Panc1 (cell line): ENCODE measurements around the gene TSR2. TPM values are rescaled to one million over a fixed set of nuclear protein-coding genes. Genes with fewer than 3 reads are reported as not detected.

Experiments used
- ATAC-seq: fragments of 200-7000 bp; cut with Tn5 transposase; 2 replicates; pipeline ENCODE4 v1.9.1; 2020; ENCODE audit warnings: mild to moderate bottlenecking, moderate library complexity
- Bru-seq: library from RNA; stranded (reverse); fragments of 400-500 nt; gene quantifications from one replicate; lab custom pipeline; 2021; lab: Mats Ljungman, UMichigan
- BruChase-seq, 2 experiments: library from RNA; stranded (reverse); fragments of 400-500 nt; gene quantifications; one replicate each; lab custom pipeline; 2021; lab: Mats Ljungman, UMichigan
- BruUV-seq: library from RNA; stranded (reverse); fragments of 400-500 nt; replicated peaks from 2 replicates; lab custom pipeline; 2021; lab: Mats Ljungman, UMichigan
- CTCF ChIA-PET: fragments of 300-600 bp; sonication (Branson Sonifier 250); formaldehyde crosslinking; loops from one replicate; lab custom pipeline; 2022; ENCODE audit warnings: antibody characterized with exemption; lab: Charles Lee
- POLR2A ChIA-PET: fragments of 300-600 bp; sonication (Branson Sonifier 250); formaldehyde crosslinking; loops from one replicate; lab custom pipeline; 2022; ENCODE audit warnings: antibody characterized with exemption; lab: Charles Lee
- DNase-seq: peaks from one replicate; pipeline ENCODE4 v3.0.0-alpha.2; 2010; ENCODE audit warnings: low read depth, low spot score
- H3K27ac ChIP-seq: 2 replicates; pipeline ENCODE4 v1.5.1; 2011; ENCODE audit warnings: mild to moderate bottlenecking, low read length, inconsistent platforms
- H3K27me3 ChIP-seq: fragments of 200-500 bp; sonication (Bioruptor generic); 2 replicates; pipeline ENCODE4 v1.6.0; 2014; ENCODE audit warnings: low read length, inconsistent platforms; ENCODE audit not compliant: control insufficient read depth, insufficient read depth
- H3K36me3 ChIP-seq: fragments of 200-500 bp; sonication (Bioruptor generic); 2 replicates; pipeline ENCODE4 v1.5.1; 2014; ENCODE audit warnings: inconsistent platforms, mild to moderate bottlenecking, low read length, moderate library complexity; ENCODE audit not compliant: control insufficient read depth, insufficient read depth
- H3K4me1 ChIP-seq: 2 replicates; pipeline ENCODE4 v1.5.1; 2011; ENCODE audit warnings: inconsistent platforms, mild to moderate bottlenecking, low read length, moderate library complexity; ENCODE audit not compliant: control insufficient read depth, insufficient read depth
- H3K4me3 ChIP-seq, 2 experiments: 2 replicates each; pipeline ENCODE4 v1.5.1; 2011 to 2012; ENCODE audit warnings: low read depth in 2 of 2, low read length in 2 of 2, mild to moderate bottlenecking in 2 of 2, inconsistent platforms in 1 of 2, moderate library complexity in 1 of 2
- H3K9me3 ChIP-seq: fragments of 200-500 bp; sonication (Bioruptor generic); 2 replicates; pipeline ENCODE4 v1.5.1; 2014; ENCODE audit warnings: low read depth, mild to moderate bottlenecking, inconsistent platforms, low read length, moderate library complexity; ENCODE audit not compliant: control insufficient read depth, insufficient read depth
- POLR2AphosphoS5 ChIP-seq: IDR thresholded peaks from 2 replicates; pipeline ENCODE4 v1.6.1; 2012; ENCODE audit warnings: mild to moderate bottlenecking, low read depth, low read length, moderate library complexity
- SIN3A ChIP-seq: IDR thresholded peaks from 2 replicates; pipeline ENCODE4 v1.6.1; 2012; ENCODE audit warnings: low read depth, mild to moderate bottlenecking, low read length, moderate library complexity, borderline replicate concordance; ENCODE audit not compliant: insufficient read depth
- TCF7L2 ChIP-seq: IDR thresholded peaks from 2 replicates; pipeline ENCODE4 v1.6.1; 2011; ENCODE audit warnings: mild to moderate bottlenecking, low read depth, low read length, inconsistent platforms
- in situ Hi-C: cut with HindIII; loops from 2 replicates; pipeline ENCODE4 v1.10.0; 2016; ENCODE audit warnings: low sequenced_read_pairs, low pct_unique_long_range_greater_than_20kb
- intact Hi-C: fragments of 100-400 bp; cut with micrococcal nuclease; formaldehyde crosslinking; loops from one replicate; pipeline ENCODE4 v1.10.0; 2022; ENCODE audit not compliant: unreplicated experiment
- long read RNA-seq: library from polyadenylated mRNA; unstranded; transcript quantifications from one replicate; pipeline ENCODE4 v2.0.0, GENCODE V29; 2021; ENCODE audit not compliant: unreplicated experiment
- polyA plus RNA-seq: library from polyadenylated mRNA; unstranded; fragments of >200 nt; gene quantifications from one replicate; pipeline ENCODE4 v1.2.1, GENCODE V29; 2012; ENCODE audit warnings: missing spikeins; ENCODE audit not compliant: insufficient read length
- total RNA-seq: library from RNA; stranded (reverse); gene quantifications from one replicate; pipeline ENCODE4 v1.2.1, GENCODE V29; 2021; ENCODE audit not compliant: unreplicated experiment
- TF ChIP-seq, protein P1 (sequence below), 2 experiments: IDR thresholded peaks; 2 replicates each; pipeline ENCODE4 v1.6.1; 2011 to 2012; ENCODE audit warnings: low read depth in 2 of 2, control low read depth in 1 of 2, low read length in 1 of 2, mild to moderate bottlenecking in 1 of 2, moderate library complexity in 1 of 2; ENCODE audit not compliant: insufficient read depth in 1 of 2
- TF ChIP-seq, protein P2 (sequence below): fragments of 450-650 bp; IDR thresholded peaks from 2 replicates; pipeline ENCODE4 v1.5.1; 2017; ENCODE audit warnings: mild to moderate bottlenecking

Gene TSR2, protein sequence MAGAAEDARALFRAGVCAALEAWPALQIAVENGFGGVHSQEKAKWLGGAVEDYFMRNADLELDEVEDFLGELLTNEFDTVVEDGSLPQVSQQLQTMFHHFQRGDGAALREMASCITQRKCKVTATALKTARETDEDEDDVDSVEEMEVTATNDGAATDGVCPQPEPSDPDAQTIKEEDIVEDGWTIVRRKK
- total RNA-seq = 37.9 TPM
- polyA plus RNA-seq = 43.0 TPM
- percentile 88 among the genes with signal in this experiment for Bru-seq, nascent RNA
- percentile 93 among the genes with signal in this experiment for BruChase-seq, experiment 1, labeled RNA remaining after a 2-hour chase
- percentile 94 among the genes with signal in this experiment for BruChase-seq, experiment 2, labeled RNA remaining after a 6-hour chase
- long read RNA-seq, transcript TSR2-201 (5 exons, 1,534 nt) = major isoform, 74 of 94 reads
- long read RNA-seq, partial matches to known transcripts = 2 of 94 reads
- long read RNA-seq, other reads (novel, unspliced or antisense) = 18 of 94 reads

DNA sequence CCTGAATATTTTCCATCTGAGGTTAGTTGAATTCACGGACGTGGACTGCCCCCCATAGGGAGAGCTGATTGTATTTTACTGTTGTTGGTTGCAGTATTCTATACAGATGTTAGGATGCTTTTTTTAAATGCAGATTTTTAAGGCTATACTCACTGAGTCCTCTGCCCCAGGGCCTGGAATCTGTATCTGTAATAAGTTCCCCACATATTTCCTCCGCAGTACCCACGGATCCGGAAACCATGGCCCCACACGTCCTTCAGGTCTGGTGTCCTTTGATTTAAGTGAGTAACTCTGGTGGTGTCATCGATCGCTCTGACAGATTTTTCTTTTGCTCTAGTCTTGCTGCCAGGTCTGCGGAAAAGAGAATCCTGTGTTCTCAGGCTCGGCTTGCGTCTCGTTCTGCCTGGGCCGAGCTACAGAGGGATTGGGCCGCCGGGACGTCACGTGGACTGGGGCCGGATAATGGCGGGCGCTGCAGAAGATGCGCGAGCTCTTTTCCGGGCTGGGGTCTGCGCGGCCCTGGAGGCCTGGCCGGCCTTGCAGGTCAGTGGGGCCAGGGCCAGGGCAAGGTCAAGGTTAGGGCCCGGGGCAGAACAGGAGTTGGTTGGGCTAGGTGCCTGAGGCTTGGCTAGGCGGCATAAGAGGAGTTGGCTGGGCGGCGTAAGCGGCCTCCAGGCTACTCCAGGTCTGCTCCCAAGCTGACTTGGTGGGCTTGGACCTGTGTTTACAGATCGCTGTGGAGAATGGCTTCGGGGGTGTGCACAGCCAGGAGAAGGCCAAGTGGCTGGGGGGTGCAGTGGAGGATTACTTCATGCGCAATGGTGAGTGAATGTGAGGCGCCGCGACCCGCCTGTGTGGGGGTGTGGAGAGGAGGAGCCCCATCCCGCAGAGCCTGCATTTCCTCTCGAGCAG lies at the start of gene TSR2:
Gene TSR2 (plus strand): TSS at position 445 of the 912 bp plus-strand sequence. CDS start 18 bp downstream, at position 463.
- no peaks in the 10 kb centered on the region for H3K27me3 ChIP-seq
- intact Hi-C loops = loop anchor here (10.0 kb wide), 1 partner anchor 195 kb away; no protein-coding TSS in a partner anchor
- in situ Hi-C loops = no loop called here
- ChIA-PET POLR2A (no interaction called here), CTCF (interaction anchor here (0.5 to 0.6 kb wide), 3 partner anchors 21 to 112 kb away, joined by 3 to 4 read pairs (median 3); partner anchors contain the start of gene GNL3L)
- peak within 1 kb of the TSS; percentile 93 to 95 for H3K4me3 ChIP-seq
- DNase-seq (peak; percentile 69), ATAC-seq (peak; percentile 99)
- no peaks in the 10 kb centered on the region for H3K9me3 ChIP-seq
- peak within 1 kb of the TSS; percentile 78 for H3K27ac ChIP-seq
- no TSS peak for BruUV-seq
- 0 out of 2 replicates have a peak, but pooled peaks cover 3% of the 10 kb centered on the region for H3K4me1 ChIP-seq
- TF ChIP-seq POLR2AphosphoS5 (peak; percentile 67; the same call in 1 of the 2 replicates), TCF7L2 (peak; percentile 52; the same call in 1 of the 2 replicates), SIN3A (no peak)
- TF ChIP-seq, protein P1, sequence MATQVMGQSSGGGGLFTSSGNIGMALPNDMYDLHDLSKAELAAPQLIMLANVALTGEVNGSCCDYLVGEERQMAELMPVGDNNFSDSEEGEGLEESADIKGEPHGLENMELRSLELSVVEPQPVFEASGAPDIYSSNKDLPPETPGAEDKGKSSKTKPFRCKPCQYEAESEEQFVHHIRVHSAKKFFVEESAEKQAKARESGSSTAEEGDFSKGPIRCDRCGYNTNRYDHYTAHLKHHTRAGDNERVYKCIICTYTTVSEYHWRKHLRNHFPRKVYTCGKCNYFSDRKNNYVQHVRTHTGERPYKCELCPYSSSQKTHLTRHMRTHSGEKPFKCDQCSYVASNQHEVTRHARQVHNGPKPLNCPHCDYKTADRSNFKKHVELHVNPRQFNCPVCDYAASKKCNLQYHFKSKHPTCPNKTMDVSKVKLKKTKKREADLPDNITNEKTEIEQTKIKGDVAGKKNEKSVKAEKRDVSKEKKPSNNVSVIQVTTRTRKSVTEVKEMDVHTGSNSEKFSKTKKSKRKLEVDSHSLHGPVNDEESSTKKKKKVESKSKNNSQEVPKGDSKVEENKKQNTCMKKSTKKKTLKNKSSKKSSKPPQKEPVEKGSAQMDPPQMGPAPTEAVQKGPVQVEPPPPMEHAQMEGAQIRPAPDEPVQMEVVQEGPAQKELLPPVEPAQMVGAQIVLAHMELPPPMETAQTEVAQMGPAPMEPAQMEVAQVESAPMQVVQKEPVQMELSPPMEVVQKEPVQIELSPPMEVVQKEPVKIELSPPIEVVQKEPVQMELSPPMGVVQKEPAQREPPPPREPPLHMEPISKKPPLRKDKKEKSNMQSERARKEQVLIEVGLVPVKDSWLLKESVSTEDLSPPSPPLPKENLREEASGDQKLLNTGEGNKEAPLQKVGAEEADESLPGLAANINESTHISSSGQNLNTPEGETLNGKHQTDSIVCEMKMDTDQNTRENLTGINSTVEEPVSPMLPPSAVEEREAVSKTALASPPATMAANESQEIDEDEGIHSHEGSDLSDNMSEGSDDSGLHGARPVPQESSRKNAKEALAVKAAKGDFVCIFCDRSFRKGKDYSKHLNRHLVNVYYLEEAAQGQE (IDR thresholded peaks at IDR 0.05; ENCODE audit: insufficient read depth in 1 of 2, low read depth in 2 of 2, low read length in 1 of 2) = no peak
- TF ChIP-seq, protein P2, sequence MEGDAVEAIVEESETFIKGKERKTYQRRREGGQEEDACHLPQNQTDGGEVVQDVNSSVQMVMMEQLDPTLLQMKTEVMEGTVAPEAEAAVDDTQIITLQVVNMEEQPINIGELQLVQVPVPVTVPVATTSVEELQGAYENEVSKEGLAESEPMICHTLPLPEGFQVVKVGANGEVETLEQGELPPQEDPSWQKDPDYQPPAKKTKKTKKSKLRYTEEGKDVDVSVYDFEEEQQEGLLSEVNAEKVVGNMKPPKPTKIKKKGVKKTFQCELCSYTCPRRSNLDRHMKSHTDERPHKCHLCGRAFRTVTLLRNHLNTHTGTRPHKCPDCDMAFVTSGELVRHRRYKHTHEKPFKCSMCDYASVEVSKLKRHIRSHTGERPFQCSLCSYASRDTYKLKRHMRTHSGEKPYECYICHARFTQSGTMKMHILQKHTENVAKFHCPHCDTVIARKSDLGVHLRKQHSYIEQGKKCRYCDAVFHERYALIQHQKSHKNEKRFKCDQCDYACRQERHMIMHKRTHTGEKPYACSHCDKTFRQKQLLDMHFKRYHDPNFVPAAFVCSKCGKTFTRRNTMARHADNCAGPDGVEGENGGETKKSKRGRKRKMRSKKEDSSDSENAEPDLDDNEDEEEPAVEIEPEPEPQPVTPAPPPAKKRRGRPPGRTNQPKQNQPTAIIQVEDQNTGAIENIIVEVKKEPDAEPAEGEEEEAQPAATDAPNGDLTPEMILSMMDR = no peak; the same call in 1 of the 2 replicates
- H3K36me3 ChIP-seq = no peaks in the 10 kb centered on the region

DNA sequence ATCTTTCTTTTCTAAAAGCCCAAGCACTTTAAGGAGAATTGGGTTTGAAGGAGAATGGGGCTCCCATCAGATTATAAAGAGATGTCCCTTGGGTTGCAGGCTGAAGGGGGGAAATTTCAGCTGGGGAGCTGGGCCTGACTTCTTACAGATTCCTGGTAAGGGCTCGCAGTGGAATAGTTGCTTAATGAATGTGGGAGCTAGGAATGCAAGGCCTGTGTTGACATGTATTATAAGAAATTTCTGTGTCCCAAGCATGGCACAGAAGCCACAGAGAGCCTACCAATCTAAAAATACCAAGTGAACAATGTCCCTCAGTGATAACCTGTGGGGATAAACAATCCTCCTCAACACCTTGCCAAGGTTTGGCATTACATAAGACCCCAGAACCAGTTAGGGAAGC lies 43.1 kb upstream of the TSR2 start:
- intact Hi-C loops = no loop called here
- Histone ChIP-seq H3K4me3 (no peak overlapping the region), H3K9me3 (no peaks in the 10 kb centered on the region), H3K27ac (no peak overlapping the region), H3K27me3 (no peaks in the 10 kb centered on the region), H3K36me3 (no peaks in the 10 kb centered on the region), H3K4me1 (no peaks in the 10 kb centered on the region)
- TF ChIP-seq, protein P1 (IDR thresholded peaks at IDR 0.05; ENCODE audit: insufficient read depth in 1 of 2, low read depth in 2 of 2, low read length in 1 of 2) = no peak
- TF ChIP-seq, protein P2 = no peak
- TF ChIP-seq TCF7L2 = no peak
- no peak for TF ChIP-seq SIN3A
- no peak for TF ChIP-seq POLR2AphosphoS5
- POLR2A ChIA-PET = no interaction called here
- CTCF ChIA-PET = no interaction called here
- BruUV-seq = no TSS peak
- ATAC-seq (no peak), DNase-seq (no peak)
- in situ Hi-C loops = no loop called here
